ENCODE results near the gene CCL26. TPM values are rescaled to one million over a fixed set of nuclear protein-coding genes. Genes with fewer than 3 reads are reported as not detected.

Gene CCL26
- total and polyA plus RNA-seq, 2 of the 13 experiments (the other 11 are each of a cell fraction or from before 2014, with no cell fraction given) = 0.16 TPM; not detected in 1

GRCh38 chr7:75727881-75728593, 44.0 kb downstream of the CCL26 start (continued):
- TF ChIP-seq ZNF280D (CRISPR knock-in tag; IDR thresholded peaks at IDR 0.05) (no peak), PAWR (CRISPR knock-in tag; IDR thresholded peaks at IDR 0.05; ENCODE audit: borderline replicate concordance) (no peak), FOXO1 (CRISPR knock-in tag; IDR thresholded peaks at IDR 0.05) (peak; percentile 61; the same call in 1 of the 2 replicates), ATF7-NPFF (CRISPR knock-in tag; IDR thresholded peaks at IDR 0.05; ENCODE audit: low read depth) (no peak), ZNF33A (CRISPR knock-in tag; IDR thresholded peaks at IDR 0.05; ENCODE audit: borderline replicate concordance) (no peak), KDM3A (CRISPR knock-in tag; IDR thresholded peaks at IDR 0.05; ENCODE audit: low read depth) (no peak), ZNF567 (CRISPR knock-in tag; IDR thresholded peaks at IDR 0.05; ENCODE audit: borderline replicate concordance) (no peak), SCMH1 (CRISPR knock-in tag; IDR thresholded peaks at IDR 0.05; ENCODE audit: borderline replicate concordance) (no peak), HDAC2 (CRISPR knock-in tag; IDR thresholded peaks at IDR 0.05) (peak; percentile 70), TCF7 (IDR thresholded peaks at IDR 0.05; ENCODE audit: low read depth) (peak; percentile 90), GLI4 (CRISPR knock-in tag; IDR thresholded peaks at IDR 0.05; ENCODE audit: borderline replicate concordance) (no peak), GABPB1 (CRISPR knock-in tag; IDR thresholded peaks at IDR 0.05) (peak; percentile 31; the same call in 1 of the 2 replicates), PRDM15 (CRISPR knock-in tag; IDR thresholded peaks at IDR 0.05) (no peak), DPF2 (CRISPR knock-in tag; IDR thresholded peaks at IDR 0.05; ENCODE audit: borderline replicate concordance, low read depth) (peak; percentile 52; the same call in 1 of the 2 replicates), RFX1 (IDR thresholded peaks at IDR 0.05) (no peak), ZNF709 (CRISPR knock-in tag; IDR thresholded peaks at IDR 0.05) (no peak), DMTF1 (CRISPR knock-in tag; IDR thresholded peaks at IDR 0.05) (no peak), ZFAT (CRISPR knock-in tag; conservative IDR thresholded peaks at IDR 0.05) (no peak), ZSCAN9 (CRISPR knock-in tag; IDR thresholded peaks at IDR 0.05; ENCODE audit: borderline replicate concordance) (peak; percentile 39; the same call in 1 of the 2 replicates), NR1H2 (CRISPR knock-in tag; IDR thresholded peaks at IDR 0.05; ENCODE audit: borderline replicate concordance, low read depth) (no peak), ZNF572 (CRISPR knock-in tag; IDR thresholded peaks at IDR 0.05) (no peak), FOXP1 (IDR thresholded peaks at IDR 0.05) (no peak), FOXP1 (CRISPR knock-in tag; IDR thresholded peaks at IDR 0.05) (peak; percentile 62)

Measured in HepG2 (cell line).